Erythroblast (primary cell): ENCODE results near the gene SLC25A47.
"Not testable (repeated sequence)": the region's sequence is repeated elsewhere in the genome, so short reads cannot be mapped to it uniquely, and the experiment has no call there.

ENCODE experiments used
- GATA1 ChIP-seq: IDR thresholded peaks from 2 replicates; pipeline ENCODE4 v1.6.1; 2011; ENCODE audit warnings: low read depth, mild to moderate bottlenecking, control low read depth, low read length, moderate library complexity
- POLR2A ChIP-seq: IDR thresholded peaks from 2 replicates; pipeline ENCODE4 v1.6.1; 2011; ENCODE audit warnings: mild to moderate bottlenecking, low read length

- not testable (repeated sequence) for TF ChIP-seq POLR2A, GATA1
These were observed 39.7 kb upstream of the SLC25A47 start for GRCh38 chr14:100283436-100283835.
